ENCODE results near the gene PPFIA4.

PPFIA4 gene

DNA sequence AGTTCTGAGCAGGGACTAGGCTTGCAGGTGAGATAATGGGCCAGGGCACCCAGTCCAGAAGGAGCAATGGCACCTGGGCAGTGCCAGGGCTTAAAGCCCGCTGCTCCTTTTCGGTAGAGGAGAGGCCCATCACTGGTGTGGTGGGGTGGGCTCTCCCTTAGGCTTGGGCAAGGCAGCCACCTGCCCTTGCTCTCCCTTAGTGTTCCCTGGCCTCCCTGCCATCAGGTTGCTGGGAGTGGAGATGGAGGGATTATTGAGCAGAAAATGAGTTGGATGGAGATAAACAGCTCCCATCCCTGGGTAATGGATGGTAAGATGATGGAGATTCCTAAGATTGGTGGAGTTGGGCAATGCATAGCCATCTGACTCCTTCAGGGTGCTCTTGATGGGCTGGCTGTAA, 51.7 kb downstream of the PPFIA4 start:
- Histone ChIP-seq H4K20me1 (ENCODE audit: insufficient read depth, low read length) (no peaks in the 10 kb centered on the region), H2AFZ (ENCODE audit: low read length) (no peak overlapping the region), H3K4me2 (ENCODE audit: low read depth, low read length) (no peak overlapping the region), H3K36me3 (replicated peaks; ENCODE audit: insufficient read depth, low read length) (no peaks in the 10 kb centered on the region), H3K79me2 (ENCODE audit: low read length) (no peaks in the 10 kb centered on the region), H3K9ac (ENCODE audit: low read length) (no peak overlapping the region), H3K27ac (ENCODE audit: low read length) (no peak overlapping the region), H3K27me3 (replicated peaks; ENCODE audit: insufficient read depth, low read length) (no peaks in the 10 kb centered on the region), H3F3A (ENCODE audit: insufficient read depth, low read length) (no peaks in the 10 kb centered on the region), H3K9me3 (replicated peaks; ENCODE audit: insufficient read depth, low read length) (no peaks in the 10 kb centered on the region), H3K4me3 (ENCODE audit: low read length) (no peak overlapping the region), H3K4me1 (ENCODE audit: low read length) (no peaks in the 10 kb centered on the region), H3K9me2 (replicated peaks; ENCODE audit: insufficient read depth, low read length) (no peaks in the 10 kb centered on the region)
- DNase-seq: no peak
- no peak for TF ChIP-seq EZH2phosphoT487 (IDR thresholded peaks at IDR 0.05; ENCODE audit: low read length)
- TF ChIP-seq EZH2 (optimal IDR thresholded peaks at IDR 0.05; ENCODE audit: low read depth, low read length): no peak
- TF ChIP-seq, protein P1, sequence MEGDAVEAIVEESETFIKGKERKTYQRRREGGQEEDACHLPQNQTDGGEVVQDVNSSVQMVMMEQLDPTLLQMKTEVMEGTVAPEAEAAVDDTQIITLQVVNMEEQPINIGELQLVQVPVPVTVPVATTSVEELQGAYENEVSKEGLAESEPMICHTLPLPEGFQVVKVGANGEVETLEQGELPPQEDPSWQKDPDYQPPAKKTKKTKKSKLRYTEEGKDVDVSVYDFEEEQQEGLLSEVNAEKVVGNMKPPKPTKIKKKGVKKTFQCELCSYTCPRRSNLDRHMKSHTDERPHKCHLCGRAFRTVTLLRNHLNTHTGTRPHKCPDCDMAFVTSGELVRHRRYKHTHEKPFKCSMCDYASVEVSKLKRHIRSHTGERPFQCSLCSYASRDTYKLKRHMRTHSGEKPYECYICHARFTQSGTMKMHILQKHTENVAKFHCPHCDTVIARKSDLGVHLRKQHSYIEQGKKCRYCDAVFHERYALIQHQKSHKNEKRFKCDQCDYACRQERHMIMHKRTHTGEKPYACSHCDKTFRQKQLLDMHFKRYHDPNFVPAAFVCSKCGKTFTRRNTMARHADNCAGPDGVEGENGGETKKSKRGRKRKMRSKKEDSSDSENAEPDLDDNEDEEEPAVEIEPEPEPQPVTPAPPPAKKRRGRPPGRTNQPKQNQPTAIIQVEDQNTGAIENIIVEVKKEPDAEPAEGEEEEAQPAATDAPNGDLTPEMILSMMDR (IDR thresholded peaks at IDR 0.05; ENCODE audit: low read length): no peak

GRCh38 chr1:203078478-203078877, 52.2 kb downstream of the PPFIA4 start:
- H3K4me1 ChIP-seq (ENCODE audit: low read length): no peaks in the 10 kb centered on the region
- H3K27me3 ChIP-seq (replicated peaks; ENCODE audit: insufficient read depth, low read length): no peaks in the 10 kb centered on the region
- no peak for DNase-seq
- H3F3A ChIP-seq (ENCODE audit: insufficient read depth, low read length): no peaks in the 10 kb centered on the region
- no peaks in the 10 kb centered on the region for H3K9me2 ChIP-seq (replicated peaks; ENCODE audit: insufficient read depth, low read length)
- no peaks in the 10 kb centered on the region for H3K36me3 ChIP-seq (replicated peaks; ENCODE audit: insufficient read depth, low read length)
- H3K79me2 ChIP-seq (ENCODE audit: low read length): no peaks in the 10 kb centered on the region
- H4K20me1 ChIP-seq (ENCODE audit: insufficient read depth, low read length): no peaks in the 10 kb centered on the region
- no peak overlapping the region for H3K27ac ChIP-seq (ENCODE audit: low read length)
- H3K4me2 ChIP-seq (ENCODE audit: low read depth, low read length): no peak overlapping the region
- no peak overlapping the region for H2AFZ ChIP-seq (ENCODE audit: low read length)
- TF ChIP-seq, protein P1 (IDR thresholded peaks at IDR 0.05; ENCODE audit: low read length): no peak
- no peak for TF ChIP-seq EZH2 (optimal IDR thresholded peaks at IDR 0.05; ENCODE audit: low read depth, low read length)
- no peak for TF ChIP-seq EZH2phosphoT487 (IDR thresholded peaks at IDR 0.05; ENCODE audit: low read length)
- no peak overlapping the region for H3K4me3 ChIP-seq (ENCODE audit: low read length)
- no peaks in the 10 kb centered on the region for H3K9me3 ChIP-seq (replicated peaks; ENCODE audit: insufficient read depth, low read length)
- no peak overlapping the region for H3K9ac ChIP-seq (ENCODE audit: low read length)

- Histone ChIP-seq H3K9ac (ENCODE audit: low read length) (no peak overlapping the region), H3K9me3 (replicated peaks; ENCODE audit: insufficient read depth, low read length) (no peaks in the 10 kb centered on the region), H3K27me3 (replicated peaks; ENCODE audit: insufficient read depth, low read length) (no peaks in the 10 kb centered on the region), H3K27ac (ENCODE audit: low read length) (no peak overlapping the region), H3K4me1 (ENCODE audit: low read length) (no peaks in the 10 kb centered on the region), H3K79me2 (ENCODE audit: low read length) (no peaks in the 10 kb centered on the region), H3K36me3 (replicated peaks; ENCODE audit: insufficient read depth, low read length) (no peaks in the 10 kb centered on the region), H4K20me1 (ENCODE audit: insufficient read depth, low read length) (no peaks in the 10 kb centered on the region), H3K4me2 (ENCODE audit: low read depth, low read length) (no peak overlapping the region), H3K9me2 (replicated peaks; ENCODE audit: insufficient read depth, low read length) (no peaks in the 10 kb centered on the region), H3K4me3 (ENCODE audit: low read length) (no peak overlapping the region), H2AFZ (ENCODE audit: low read length) (no peak overlapping the region), H3F3A (ENCODE audit: insufficient read depth, low read length) (no peaks in the 10 kb centered on the region)
- DNase-seq: no peak
- TF ChIP-seq, protein P1 (IDR thresholded peaks at IDR 0.05; ENCODE audit: low read length): no peak
- no peak for TF ChIP-seq EZH2 (optimal IDR thresholded peaks at IDR 0.05; ENCODE audit: low read depth, low read length)
- TF ChIP-seq EZH2phosphoT487 (IDR thresholded peaks at IDR 0.05; ENCODE audit: low read length): no peak
Measured at GRCh38 chr1:203080456-203080855, 54.2 kb downstream of the PPFIA4 start.

All from MM.1S (cell line).